Measurements from ENCODE around the gene NDUFAF8.

NDUFAF8 gene

GRCh38 chr17:81200695-81201580, 38.2 kb upstream of the NDUFAF8 start:
- DNase-seq, result peak; percentile 59

DNA sequence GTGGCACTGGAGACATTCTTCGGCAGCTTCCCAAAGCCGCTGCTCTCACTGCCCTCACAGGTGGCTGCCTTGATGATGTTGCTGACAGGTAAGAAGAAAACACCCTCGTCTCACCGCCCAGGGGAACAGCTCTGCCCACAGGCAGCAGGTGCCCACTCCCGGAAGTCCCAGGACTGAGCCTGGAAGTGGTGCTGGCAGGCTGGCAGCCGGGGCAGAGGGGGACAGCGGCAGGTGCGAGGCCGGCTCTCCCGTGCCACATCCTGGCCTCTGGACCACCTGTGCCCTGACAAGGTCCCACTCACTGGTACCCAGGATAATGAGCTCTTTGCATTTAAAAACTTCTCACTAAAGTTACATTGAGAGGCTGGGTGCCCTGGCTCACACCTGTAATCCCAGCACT, 36.8 kb upstream of the NDUFAF8 start:
- DNase-seq, result no peak

DNA sequence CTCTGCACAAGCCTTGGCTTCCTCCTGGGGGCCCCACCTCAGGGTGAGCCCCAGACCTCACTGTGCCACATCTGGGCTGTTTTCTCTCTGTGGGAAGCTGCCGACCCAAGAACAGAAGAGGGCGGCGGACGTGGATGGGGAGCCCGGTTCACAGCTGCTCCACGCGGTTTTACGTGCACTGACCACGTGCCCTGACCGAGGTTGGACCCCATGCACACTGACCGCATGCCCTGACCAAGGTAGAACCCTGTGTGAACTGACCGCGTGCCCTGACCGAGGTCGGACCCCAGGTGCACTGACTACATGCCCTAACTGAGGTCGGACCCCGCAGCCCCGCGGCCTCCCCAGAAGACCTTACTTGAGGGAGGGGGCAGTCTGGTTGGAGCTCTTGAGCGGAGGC, 36.0 kb upstream of the NDUFAF8 start:
- DNase-seq, result no peak

- no peak for DNase-seq
These were observed 34.5 kb upstream of the NDUFAF8 start for GRCh38 chr17:81204578-81204977.

DNA sequence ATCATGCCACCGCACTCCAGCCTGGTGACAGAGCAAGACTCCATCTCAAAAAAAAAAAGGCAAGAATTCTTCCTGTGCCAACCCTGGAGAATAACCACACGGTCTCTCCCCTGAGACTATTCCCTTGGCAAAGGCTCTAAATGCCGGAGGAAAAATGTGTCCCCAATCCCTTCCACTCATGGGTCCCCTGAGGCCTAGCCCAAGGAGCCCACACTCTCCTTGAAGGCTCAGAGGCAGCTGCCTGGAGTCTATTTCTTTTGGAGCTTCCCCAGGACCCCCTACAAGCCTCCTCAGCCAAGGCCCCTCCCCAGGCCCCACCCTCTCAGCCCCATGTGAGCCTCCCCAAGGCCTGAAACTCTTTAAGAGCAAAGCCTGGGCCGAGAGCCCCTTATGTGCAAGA, 33.0 kb upstream of the NDUFAF8 start:
- no peak for DNase-seq

- DNase-seq, result no peak
These were observed 32.5 kb upstream of the NDUFAF8 start for GRCh38 chr17:81206657-81207056.

- DNase-seq, result no peak
These were observed 31.2 kb upstream of the NDUFAF8 start for GRCh38 chr17:81207610-81208581.

GRCh38 chr17:81208651-81209050, 30.5 kb upstream of the NDUFAF8 start:
- no peak for DNase-seq

DNA sequence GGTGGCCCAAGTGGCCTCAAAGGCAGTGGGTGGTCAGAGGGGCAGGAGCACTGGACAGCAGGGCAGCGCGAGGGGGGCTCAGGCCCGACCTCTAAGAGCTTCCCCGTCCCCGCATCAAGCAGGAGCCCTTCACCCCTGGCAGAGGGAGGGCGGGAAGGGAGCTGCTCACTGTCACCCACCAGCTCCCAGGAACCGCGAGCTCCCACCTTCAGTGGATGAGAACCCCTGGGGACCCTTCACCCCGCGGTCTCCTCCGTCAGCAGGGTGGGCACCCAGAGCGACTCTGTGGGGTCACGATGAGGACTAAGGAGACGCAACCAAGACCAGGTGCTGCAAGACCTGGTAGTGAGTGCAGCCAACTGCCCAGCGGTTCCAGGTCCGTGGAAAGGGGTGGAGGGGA, 30.0 kb upstream of the NDUFAF8 start:
- DNase-seq, result no peak

- no peak for DNase-seq
These were observed 28.7 kb upstream of the NDUFAF8 start for GRCh38 chr17:81210466-81210865.

DNA sequence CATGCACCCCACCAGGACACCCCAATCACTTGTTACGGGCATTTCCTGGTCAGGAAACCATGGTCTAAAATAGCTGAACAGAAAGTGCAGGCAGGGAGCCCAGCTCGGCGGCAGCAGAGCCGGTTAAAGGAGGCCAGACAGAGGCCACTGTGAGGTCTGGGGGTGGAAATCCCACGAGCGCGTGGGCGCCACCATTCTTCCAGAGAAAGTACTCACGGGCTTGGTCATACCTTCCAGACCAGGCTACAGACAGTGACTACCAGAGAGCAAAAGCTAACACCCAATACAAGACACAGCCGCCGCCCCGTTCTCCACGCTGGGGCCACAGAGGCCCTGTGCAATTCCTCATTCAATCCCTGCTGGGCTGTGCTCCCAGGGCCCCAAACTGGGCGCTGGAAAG, 28.2 kb upstream of the NDUFAF8 start:
- no peak for DNase-seq

DNA sequence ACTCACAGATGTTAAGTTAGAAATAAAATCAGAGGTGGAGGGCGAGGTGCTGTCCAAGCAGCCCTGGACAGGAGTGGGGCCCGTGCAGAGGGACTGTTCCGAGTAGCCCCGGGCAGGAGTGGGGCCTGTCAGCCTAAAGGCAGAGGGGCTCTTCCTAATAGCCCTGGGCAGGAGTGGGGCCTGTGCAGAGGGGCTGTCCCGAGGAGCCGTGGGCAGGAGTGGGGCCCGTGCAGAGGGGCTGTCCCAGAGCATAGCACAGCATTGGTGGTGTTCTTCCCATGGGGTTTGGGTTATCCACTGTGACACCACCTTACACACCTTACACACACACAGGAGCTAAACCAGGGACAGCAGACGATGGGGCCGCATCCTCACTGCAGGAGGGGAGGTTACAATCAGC, 26.8 kb upstream of the NDUFAF8 start:
- DNase-seq, result no peak

DNA sequence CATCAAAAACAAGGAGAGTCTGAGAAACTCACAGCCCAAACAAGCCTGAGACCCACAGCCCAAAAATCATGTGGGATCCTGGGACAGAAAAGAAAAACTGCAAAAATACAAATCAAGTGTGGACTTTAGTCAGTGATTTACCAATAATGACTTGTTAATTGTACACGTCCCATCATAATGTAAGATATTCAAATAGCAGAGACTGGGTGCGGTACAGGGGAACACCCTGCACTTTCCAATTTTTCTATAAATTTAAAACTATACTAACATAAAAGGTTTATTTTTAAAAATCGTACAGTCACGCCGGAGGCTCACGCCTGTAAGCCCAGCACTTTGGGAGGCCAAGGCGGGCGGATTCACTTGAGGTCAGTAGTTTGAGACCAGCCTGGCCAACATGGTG, 25.1 kb upstream of the NDUFAF8 start:
- DNase-seq, result no peak

DNA sequence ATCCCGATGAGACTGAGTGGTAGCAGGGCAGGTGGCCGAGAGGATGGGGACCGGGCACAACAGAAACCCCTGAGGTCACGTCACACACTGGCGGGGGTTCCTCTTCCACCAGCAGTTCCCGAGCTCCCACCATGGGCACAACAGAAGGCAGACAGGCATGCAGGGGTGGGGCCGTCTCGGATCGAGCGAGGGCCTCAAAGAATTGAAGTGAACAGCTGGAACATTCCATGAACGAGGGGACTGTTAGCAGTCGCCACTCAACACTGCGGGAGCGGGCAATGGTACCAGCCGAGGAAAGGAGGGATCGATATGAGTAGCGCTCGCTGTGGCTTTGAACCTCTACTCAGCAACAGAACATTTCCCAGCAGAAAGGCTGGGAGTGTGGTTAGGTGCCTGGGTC, 21.6 kb upstream of the NDUFAF8 start:
- DNase-seq, result no peak

DNA sequence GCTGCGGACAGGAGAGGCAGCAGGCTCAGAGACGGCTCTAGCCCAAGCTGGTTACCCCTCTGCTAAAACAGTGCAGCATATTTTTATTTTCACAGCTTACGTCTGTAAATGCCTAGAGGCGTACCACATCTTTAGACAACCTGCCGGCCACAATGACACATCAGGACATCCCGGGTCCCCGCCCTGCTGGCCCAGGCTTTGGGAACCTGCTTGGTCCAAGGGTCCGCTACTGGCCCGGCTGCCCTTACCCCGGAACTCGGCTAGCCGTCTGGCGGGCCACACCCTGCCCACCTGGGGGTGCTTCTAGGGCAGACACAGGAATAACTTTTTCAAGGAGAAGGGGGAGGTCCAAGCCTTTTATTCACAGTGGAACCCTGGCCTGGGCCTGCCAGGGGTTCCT, 20.7 kb upstream of the NDUFAF8 start:
- DNase-seq, result no peak

DNA sequence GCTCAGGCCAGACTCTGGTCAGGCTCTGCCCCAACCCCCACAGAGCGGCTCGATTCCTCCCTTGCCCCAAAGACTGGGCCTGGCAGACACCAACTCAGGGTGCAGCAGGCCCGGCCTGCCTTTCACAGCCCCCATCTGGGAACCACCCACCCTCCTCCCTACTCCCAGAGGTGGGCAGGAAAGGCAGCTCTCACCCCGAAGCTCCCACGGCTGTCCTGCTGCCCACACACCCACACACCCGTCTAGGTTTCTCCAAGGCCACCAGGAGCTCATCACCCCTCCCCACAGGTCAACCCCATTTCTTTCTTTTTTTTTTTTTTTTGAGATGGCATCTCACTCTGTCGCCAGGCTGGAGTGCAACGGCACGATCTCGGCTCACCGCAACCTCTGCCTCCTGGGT, 20.1 kb upstream of the NDUFAF8 start:
- no peak for DNase-seq

DNA sequence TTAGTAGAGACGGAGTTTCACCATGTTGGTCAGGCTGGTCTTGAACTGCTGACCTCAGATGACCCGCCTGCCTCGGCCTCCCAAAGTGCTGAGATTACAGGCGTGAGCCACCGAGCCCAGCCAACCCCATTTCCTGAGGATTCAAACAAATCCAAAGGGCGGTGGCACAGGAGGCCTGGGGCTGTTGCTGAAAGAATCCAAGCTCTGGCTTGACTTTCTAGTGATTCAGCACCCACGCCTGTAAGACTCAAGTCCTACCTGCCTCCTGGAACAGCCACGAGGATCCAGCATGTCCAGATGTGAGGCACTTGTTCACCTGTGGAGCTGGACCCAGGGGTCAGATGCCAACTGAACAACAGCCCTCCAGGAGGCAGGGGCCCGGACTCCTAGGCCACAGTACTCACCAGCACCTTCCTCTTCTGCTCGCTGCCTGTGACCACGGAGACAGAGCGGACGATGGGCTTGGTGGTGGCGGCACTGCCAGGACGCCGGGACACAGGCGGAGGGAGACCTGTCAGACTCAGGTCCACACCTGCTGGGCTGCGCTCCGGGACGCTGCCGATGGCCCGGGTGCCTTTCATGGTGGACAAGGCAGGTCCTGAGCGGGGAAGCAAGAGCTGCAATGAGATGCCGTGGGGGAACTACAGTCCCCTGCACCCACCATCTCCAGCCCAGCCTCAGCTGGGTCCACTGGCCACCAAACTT, 19.5 kb upstream of the NDUFAF8 start:
- DNase-seq, result no peak

DNA sequence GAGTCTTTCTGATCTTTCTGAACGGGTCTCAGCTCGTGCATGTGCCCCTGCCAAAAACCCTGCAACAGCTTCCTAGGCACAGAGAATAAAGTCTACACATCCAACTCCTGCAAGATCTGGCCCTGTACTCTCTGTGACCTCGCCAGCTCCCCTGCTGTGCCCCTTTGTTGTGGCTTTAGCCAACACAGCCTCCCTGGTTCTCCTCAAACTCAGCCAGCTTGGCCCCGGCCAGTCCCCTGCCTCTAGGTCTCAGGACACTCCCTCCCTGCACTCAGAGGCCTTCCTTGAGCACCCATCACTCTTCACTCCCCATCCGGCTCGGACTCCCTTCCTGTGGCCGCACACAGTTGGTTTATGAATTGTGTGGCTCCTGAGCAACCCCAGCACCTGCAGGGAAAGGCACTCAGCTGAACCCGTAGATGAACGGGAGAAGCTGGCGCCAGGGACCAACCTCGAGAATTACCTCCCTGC, 17.7 kb upstream of the NDUFAF8 start:
- no peak for DNase-seq

DNA sequence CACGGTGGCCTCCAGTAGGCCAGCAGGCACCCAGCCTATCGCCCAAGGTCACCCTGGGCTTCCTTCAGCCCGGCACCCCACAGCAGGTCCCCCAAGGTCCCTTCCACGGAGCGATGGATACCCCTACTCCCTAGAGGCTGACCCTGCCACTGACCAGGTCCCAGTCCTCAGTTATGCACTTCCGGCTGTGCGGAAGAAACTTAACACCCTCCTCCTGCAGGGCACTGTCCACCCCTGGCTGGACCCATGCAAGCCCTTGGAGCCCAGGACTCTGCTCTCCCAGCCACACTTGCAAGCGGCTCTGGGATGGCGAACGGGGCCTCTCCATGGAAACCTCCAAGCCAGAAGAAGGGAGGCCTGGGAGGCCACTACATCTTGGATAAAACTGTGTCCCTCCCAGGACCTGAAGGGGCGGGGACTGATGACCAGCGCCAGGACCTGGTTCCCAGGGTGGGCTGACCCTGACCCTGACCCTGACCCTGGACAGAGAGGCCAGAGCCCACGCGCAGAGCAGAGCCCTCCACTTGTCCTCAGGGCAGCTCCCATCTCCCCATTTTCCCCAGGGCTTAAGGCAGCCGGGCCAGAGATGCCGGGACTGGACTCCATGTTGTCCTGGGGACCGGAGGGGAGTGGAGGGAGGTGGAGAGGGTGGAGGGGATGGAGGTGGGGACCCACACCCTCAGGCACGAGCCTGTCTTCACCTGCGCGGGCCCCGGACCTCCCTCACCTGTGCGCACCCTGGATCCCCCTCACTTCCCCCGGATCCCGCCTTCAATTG, 17.1 kb upstream of the NDUFAF8 start:
- DNase-seq, result no peak

DNA sequence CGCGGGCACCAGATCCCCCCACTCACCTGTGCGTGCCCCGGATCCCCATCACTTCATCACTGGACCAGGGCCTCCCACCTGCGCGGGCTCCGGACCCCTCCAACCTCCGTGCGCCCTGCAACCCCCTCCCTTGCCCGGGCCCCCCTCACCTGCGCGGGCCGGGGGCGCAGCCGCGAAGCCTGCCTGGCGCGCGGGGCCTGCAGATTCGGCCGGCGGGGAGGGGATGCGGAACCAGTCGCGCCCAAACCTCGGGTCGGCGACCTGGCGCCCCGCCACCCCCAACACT, 16.6 kb upstream of the NDUFAF8 start:
- DNase-seq, result no peak

DNA sequence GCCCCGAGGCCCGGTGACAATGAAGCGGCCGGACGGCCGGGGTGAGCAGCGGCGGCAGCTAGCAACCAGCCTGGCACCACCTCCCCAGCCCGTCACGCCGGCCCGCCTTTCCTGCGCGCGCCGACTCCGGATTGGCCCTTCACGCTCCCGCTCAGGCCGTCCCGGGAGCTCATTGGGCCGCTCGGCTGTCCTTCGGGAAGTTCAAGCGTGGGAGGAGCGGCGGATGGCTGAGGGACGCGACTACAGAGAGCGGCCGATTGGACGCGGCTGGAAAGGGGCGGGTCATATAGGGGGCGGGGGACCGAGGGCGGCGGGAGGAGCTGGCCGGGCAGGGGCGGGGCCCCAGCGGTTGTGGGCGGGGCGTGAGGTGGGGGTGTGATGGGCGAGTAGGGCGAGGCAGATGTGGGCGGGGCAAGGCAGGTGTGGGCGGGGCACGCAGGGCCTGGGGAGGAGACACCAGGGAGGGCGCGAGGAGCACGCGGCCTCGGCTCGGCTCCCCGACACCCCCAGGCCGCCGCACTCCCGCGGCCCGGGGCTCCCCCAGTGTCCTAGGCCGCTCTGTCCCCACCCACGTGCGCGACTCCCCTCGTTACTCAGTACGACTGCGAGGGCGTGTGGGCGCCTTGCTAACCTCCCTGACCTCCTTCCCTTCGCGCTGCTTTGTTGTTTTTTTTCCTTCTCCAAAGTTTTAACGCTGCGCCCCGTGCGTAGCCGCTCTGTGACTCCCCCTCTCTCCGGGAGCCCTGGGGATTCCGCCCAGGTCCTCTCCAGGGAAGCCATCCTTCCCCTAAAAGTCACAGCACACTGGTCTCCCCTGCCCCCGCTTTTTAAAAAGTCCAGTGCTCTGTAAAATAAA, 16.0 kb upstream of the NDUFAF8 start, which contains the start of gene CEP131:
TSS of gene CEP131 (minus strand) at position 60 of the 856 bp plus-strand sequence. CDS start 2,909 bp downstream, outside the sequence.
- DNase-seq, result peak; percentile 99

Measured in midbrain (tissue), 1 donor.